ENCODE measurements around the gene PLCE1. TPM values are rescaled to one million over a fixed set of nuclear protein-coding genes. Genes with fewer than 3 reads are reported as not detected.

Gene PLCE1
- polyA plus RNA-seq, result 10 to 100 TPM in 1 of 4 donors, 1 to 10 TPM in 3; 1.6 to 22.7 (median 3.8) TPM
- long read RNA-seq, donor 1, partial matches to known transcripts, result 18 of 18 reads
- long read RNA-seq, donor 1, other reads (novel, unspliced or antisense), result 0 of 18 reads
- long read RNA-seq, donor 2, partial matches to known transcripts, result 9 of 9 reads
- long read RNA-seq, donor 2, other reads (novel, unspliced or antisense), result 0 of 9 reads
- long read RNA-seq, donor 3, partial matches to known transcripts, result 5 of 5 reads
- long read RNA-seq, donor 3, other reads (novel, unspliced or antisense), result 0 of 5 reads
- long read RNA-seq, donor 4, result 0 reads
- long read RNA-seq, donor 5, partial matches to known transcripts, result 0 of 1 reads
- long read RNA-seq, donor 5, other reads (novel, unspliced or antisense), result 0 of 1 reads
- long read RNA-seq, donor 6, partial matches to known transcripts, result 8 of 8 reads
- long read RNA-seq, donor 6, other reads (novel, unspliced or antisense), result 0 of 8 reads
- long read RNA-seq, donor 7, result 0 reads
- long read RNA-seq, donor 8, result 0 reads
- long read RNA-seq, donor 9, result 0 reads
- long read RNA-seq, donor 10, partial matches to known transcripts, result 15 of 15 reads
- long read RNA-seq, donor 10, other reads (novel, unspliced or antisense), result 0 of 15 reads

GRCh38 chr10:93993782-93994437 lies at the start of gene PLCE1:
Gene PLCE1 (plus strand): TSS chr10:93993931. CDS start chr10:94031047, 37,116 bp downstream.
- DNase-seq (peak; percentile 73 to 91), FAIRE-seq (no peak)
- WGBS, 3 donors, result 1 to 2% (median 2%) methylated on average over 60 to 83 of the region's 83 CpGs

DNA sequence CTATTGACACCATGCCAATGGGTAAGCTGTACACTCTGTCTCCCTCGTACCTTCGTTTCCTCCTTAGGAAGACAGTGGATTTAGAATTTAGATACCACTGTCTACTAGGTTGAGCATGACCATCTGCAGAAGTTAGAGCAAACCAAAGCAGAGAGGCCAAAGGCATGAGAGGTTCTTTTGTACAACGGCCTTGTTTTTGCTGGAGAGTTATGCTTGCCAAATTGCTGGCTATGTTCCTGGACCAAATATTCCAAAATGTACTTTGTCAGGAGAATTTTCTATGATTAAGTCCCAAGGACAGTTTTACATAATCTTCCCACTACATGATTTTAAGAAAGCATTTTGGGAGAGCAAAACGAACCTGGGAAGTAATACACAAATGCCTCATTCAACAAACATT lies 47.9 kb upstream of the PLCE1 start:
- no peaks in the 10 kb centered on the region for H3K36me3 ChIP-seq (ENCODE audit: control insufficient read depth in 3 of 3, insufficient read depth in 2 of 3, low read depth in 1 of 3, low read length in 3 of 3)
- FAIRE-seq (no peak), DNase-seq (no peak)
- no peaks in the 10 kb centered on the region for H3K9me3 ChIP-seq (ENCODE audit: control insufficient read depth in 2 of 2, insufficient read depth in 1 of 2, low read depth in 1 of 2, low read length in 1 of 2)
- no peak overlapping the region for H3K4me3 ChIP-seq (ENCODE audit: low read depth in 1 of 3, low read length in 3 of 3)
- WGBS, 3 donors, result 72 to 85% (median 84%) methylated on average over 4 of the region's 4 CpGs
- no peak overlapping the region for H3K27ac ChIP-seq (ENCODE audit: low read depth in 1 of 3, low read length in 2 of 3)
- no peaks in the 10 kb centered on the region for H3K27me3 ChIP-seq (ENCODE audit: control insufficient read depth in 3 of 3, insufficient read depth in 3 of 3, low read length in 3 of 3)
- peaks cover 0 to 5% (median 0%) of the 10 kb centered on the region in 3 donors for H3K4me1 ChIP-seq (ENCODE audit: control insufficient read depth in 3 of 3, insufficient read depth in 2 of 3, low read depth in 1 of 3, low read length in 2 of 3)

More at GRCh38 chr10:93993782-93994437, at the start of gene PLCE1:
- Histone ChIP-seq H3K36me3 (ENCODE audit: control insufficient read depth in 3 of 3, insufficient read depth in 2 of 3, low read depth in 1 of 3, low read length in 3 of 3) (no peaks in the 10 kb centered on the region), H3K4me1 (ENCODE audit: control insufficient read depth in 3 of 3, insufficient read depth in 2 of 3, low read depth in 1 of 3, low read length in 2 of 3) (peaks cover 0 to 37% (median 3%) of the 10 kb centered on the region in 3 donors), H3K27ac (ENCODE audit: low read depth in 1 of 3, low read length in 2 of 3) (peak within 1 kb of the TSS; percentile 0 to 78 (median 56)), H3K9me3 (ENCODE audit: control insufficient read depth in 2 of 2, insufficient read depth in 1 of 2, low read depth in 1 of 2, low read length in 1 of 2) (no peaks in the 10 kb centered on the region), H3K27me3 (ENCODE audit: control insufficient read depth in 3 of 3, insufficient read depth in 3 of 3, low read length in 3 of 3) (peaks cover 0 to 8% (median 0%) of the 10 kb centered on the region in 3 donors), H3K4me3 (ENCODE audit: low read depth in 1 of 3, low read length in 3 of 3) (peak within 1 kb of the TSS; percentile 36 to 83 (median 77))

DNA sequence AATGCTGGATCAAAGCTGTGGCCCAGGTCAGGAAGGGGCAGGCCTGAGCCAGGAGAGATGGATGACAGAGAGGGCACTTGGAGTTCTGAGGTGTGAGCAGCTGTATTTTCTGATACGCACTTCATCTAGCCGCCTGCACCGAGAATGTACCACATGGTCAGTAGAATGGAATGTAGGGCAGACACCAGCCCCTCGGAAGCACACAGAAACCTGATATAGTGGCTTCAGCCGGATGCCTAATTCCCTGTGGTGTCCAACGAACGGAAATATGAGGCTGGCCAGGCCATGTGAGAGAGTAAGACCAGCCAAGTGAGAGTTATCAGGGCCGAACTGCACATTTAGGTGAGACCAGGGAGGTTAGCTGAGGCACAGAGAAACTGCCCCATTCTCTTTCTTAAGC lies 46.7 kb upstream of the PLCE1 start:
- no peak overlapping the region for H3K27ac ChIP-seq (ENCODE audit: low read depth in 1 of 3, low read length in 2 of 3)
- H3K27me3 ChIP-seq (ENCODE audit: control insufficient read depth in 3 of 3, insufficient read depth in 3 of 3, low read length in 3 of 3), result no peaks in the 10 kb centered on the region
- H3K4me1 ChIP-seq (ENCODE audit: control insufficient read depth in 3 of 3, insufficient read depth in 2 of 3, low read depth in 1 of 3, low read length in 2 of 3), result peaks cover 0 to 5% (median 0%) of the 10 kb centered on the region in 3 donors
- H3K9me3 ChIP-seq (ENCODE audit: control insufficient read depth in 2 of 2, insufficient read depth in 1 of 2, low read depth in 1 of 2, low read length in 1 of 2), result no peaks in the 10 kb centered on the region
- 85 to 96% (median 88%) methylated on average over 8 of the region's 8 CpGs for WGBS, 3 donors
- DNase-seq (no peak), FAIRE-seq (no peak)
- H3K36me3 ChIP-seq (ENCODE audit: control insufficient read depth in 3 of 3, insufficient read depth in 2 of 3, low read depth in 1 of 3, low read length in 3 of 3), result no peaks in the 10 kb centered on the region
- no peak overlapping the region for H3K4me3 ChIP-seq (ENCODE audit: low read depth in 1 of 3, low read length in 3 of 3)

DNA sequence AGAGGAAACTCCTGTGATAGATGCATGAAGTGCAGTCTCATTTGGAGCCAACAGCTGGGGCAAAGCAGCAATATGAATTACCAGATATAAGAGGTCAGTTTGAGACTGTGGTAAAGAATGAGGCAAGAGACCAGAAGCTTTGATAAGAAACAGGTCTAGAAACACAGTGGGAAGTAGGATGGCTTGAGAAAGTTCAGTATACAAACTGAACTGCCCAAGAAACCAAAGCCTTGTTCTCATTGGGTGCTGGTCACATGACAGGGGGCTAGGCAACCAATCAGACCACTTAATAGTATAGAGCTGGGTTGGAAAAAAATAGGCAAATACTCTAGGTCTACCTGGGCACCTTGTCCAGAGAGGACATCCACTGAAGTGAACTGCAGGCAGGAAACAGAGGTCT lies 46.2 kb upstream of the PLCE1 start:
- FAIRE-seq, result no peak
- Histone ChIP-seq H3K9me3 (ENCODE audit: control insufficient read depth in 2 of 2, insufficient read depth in 1 of 2, low read depth in 1 of 2, low read length in 1 of 2) (no peaks in the 10 kb centered on the region), H3K27me3 (ENCODE audit: control insufficient read depth in 3 of 3, insufficient read depth in 3 of 3, low read length in 3 of 3) (no peaks in the 10 kb centered on the region), H3K4me1 (ENCODE audit: control insufficient read depth in 3 of 3, insufficient read depth in 2 of 3, low read depth in 1 of 3, low read length in 2 of 3) (peaks cover 0 to 3% (median 0%) of the 10 kb centered on the region in 3 donors), H3K27ac (ENCODE audit: low read depth in 1 of 3, low read length in 2 of 3) (no peak overlapping the region), H3K4me3 (ENCODE audit: low read depth in 1 of 3, low read length in 3 of 3) (no peak overlapping the region), H3K36me3 (ENCODE audit: control insufficient read depth in 3 of 3, insufficient read depth in 2 of 3, low read depth in 1 of 3, low read length in 3 of 3) (no peaks in the 10 kb centered on the region)
- no peak for DNase-seq

GRCh38 chr10:93951905-93952304 lies 41.8 kb upstream of the PLCE1 start:
- DNase-seq (no peak), FAIRE-seq (no peak)
- no peaks in the 10 kb centered on the region for H3K4me1 ChIP-seq (ENCODE audit: control insufficient read depth in 3 of 3, insufficient read depth in 2 of 3, low read depth in 1 of 3, low read length in 2 of 3)
- H3K27ac ChIP-seq (ENCODE audit: low read depth in 1 of 3, low read length in 2 of 3), result no peak overlapping the region
- WGBS, 3 donors, result 90 to 92% (median 91%) methylated on average over 2 of the region's 2 CpGs
- H3K4me3 ChIP-seq (ENCODE audit: low read depth in 1 of 3, low read length in 3 of 3), result no peak overlapping the region
- no peaks in the 10 kb centered on the region for H3K36me3 ChIP-seq (ENCODE audit: control insufficient read depth in 3 of 3, insufficient read depth in 2 of 3, low read depth in 1 of 3, low read length in 3 of 3)
- H3K27me3 ChIP-seq (ENCODE audit: control insufficient read depth in 3 of 3, insufficient read depth in 3 of 3, low read length in 3 of 3), result no peaks in the 10 kb centered on the region
- H3K9me3 ChIP-seq (ENCODE audit: control insufficient read depth in 2 of 2, insufficient read depth in 1 of 2, low read depth in 1 of 2, low read length in 1 of 2), result no peaks in the 10 kb centered on the region

GRCh38 chr10:93954299-93954698 lies 39.4 kb upstream of the PLCE1 start:
- peaks cover 0 to 4% (median 0%) of the 10 kb centered on the region in 3 donors for H3K36me3 ChIP-seq (ENCODE audit: control insufficient read depth in 3 of 3, insufficient read depth in 2 of 3, low read depth in 1 of 3, low read length in 3 of 3)
- DNase-seq (no peak), FAIRE-seq (no peak)
- no peaks in the 10 kb centered on the region for H3K27me3 ChIP-seq (ENCODE audit: control insufficient read depth in 3 of 3, insufficient read depth in 3 of 3, low read length in 3 of 3)
- no peaks in the 10 kb centered on the region for H3K4me1 ChIP-seq (ENCODE audit: control insufficient read depth in 3 of 3, insufficient read depth in 2 of 3, low read depth in 1 of 3, low read length in 2 of 3)
- 92 to 95% (median 93%) methylated on average over 8 of the region's 8 CpGs for WGBS, 3 donors
- H3K27ac ChIP-seq (ENCODE audit: low read depth in 1 of 3, low read length in 2 of 3), result no peak overlapping the region
- no peak overlapping the region for H3K4me3 ChIP-seq (ENCODE audit: low read depth in 1 of 3, low read length in 3 of 3)
- H3K9me3 ChIP-seq (ENCODE audit: control insufficient read depth in 2 of 2, insufficient read depth in 1 of 2, low read depth in 1 of 2, low read length in 1 of 2), result no peaks in the 10 kb centered on the region

- FAIRE-seq, result no peak
- Histone ChIP-seq H3K4me3 (ENCODE audit: low read depth in 1 of 3, low read length in 3 of 3) (no peak overlapping the region), H3K27ac (ENCODE audit: low read depth in 1 of 3, low read length in 2 of 3) (no peak overlapping the region), H3K36me3 (ENCODE audit: control insufficient read depth in 3 of 3, insufficient read depth in 2 of 3, low read depth in 1 of 3, low read length in 3 of 3) (peaks cover 0 to 7% (median 0%) of the 10 kb centered on the region in 3 donors), H3K9me3 (ENCODE audit: control insufficient read depth in 2 of 2, insufficient read depth in 1 of 2, low read depth in 1 of 2, low read length in 1 of 2) (no peaks in the 10 kb centered on the region), H3K27me3 (ENCODE audit: control insufficient read depth in 3 of 3, insufficient read depth in 3 of 3, low read length in 3 of 3) (no peaks in the 10 kb centered on the region), H3K4me1 (ENCODE audit: control insufficient read depth in 3 of 3, insufficient read depth in 2 of 3, low read depth in 1 of 3, low read length in 2 of 3) (no peaks in the 10 kb centered on the region)
- WGBS, 3 donors, result 93 to 97% (median 94%) methylated on average over 5 of the region's 5 CpGs
- DNase-seq, result no peak
Measured at GRCh38 chr10:93954726-93955363, 38.9 kb upstream of the PLCE1 start.

- Histone ChIP-seq H3K36me3 (ENCODE audit: control insufficient read depth in 3 of 3, insufficient read depth in 2 of 3, low read depth in 1 of 3, low read length in 3 of 3) (peaks cover 0 to 7% (median 0%) of the 10 kb centered on the region in 3 donors), H3K4me1 (ENCODE audit: control insufficient read depth in 3 of 3, insufficient read depth in 2 of 3, low read depth in 1 of 3, low read length in 2 of 3) (no peaks in the 10 kb centered on the region), H3K9me3 (ENCODE audit: control insufficient read depth in 2 of 2, insufficient read depth in 1 of 2, low read depth in 1 of 2, low read length in 1 of 2) (no peaks in the 10 kb centered on the region), H3K27me3 (ENCODE audit: control insufficient read depth in 3 of 3, insufficient read depth in 3 of 3, low read length in 3 of 3) (no peaks in the 10 kb centered on the region), H3K4me3 (ENCODE audit: low read depth in 1 of 3, low read length in 3 of 3) (no peak overlapping the region), H3K27ac (ENCODE audit: low read depth in 1 of 3, low read length in 2 of 3) (no peak overlapping the region)
- DNase-seq (no peak), FAIRE-seq (no peak)
- 94 to 95% (median 95%) methylated on average over 6 of the region's 6 CpGs for WGBS, 3 donors
Measured at GRCh38 chr10:93958834-93959233, 34.9 kb upstream of the PLCE1 start.

All from small intestine (tissue), 16 donors.